HTR-8/SVneo (cell line): Measurements from ENCODE around the gene NPIPB6.
"Not testable (repeated sequence)": the region's sequence is repeated elsewhere in the genome, so short reads cannot be mapped to it uniquely, and the experiment has no call there.

Source experiments
- DNase-seq: peaks from one replicate; pipeline ENCODE4 v3.0.0; 2011; ENCODE audit warnings: low spot score, mixed read lengths; ENCODE audit not compliant: insufficient read length
- FAIRE-seq: peaks from 2 replicates; lab custom pipeline; 2011; peaks lifted over from hg19 to GRCh38; lab: Jason Lieb, UNC

Gene NPIPB6

DNA sequence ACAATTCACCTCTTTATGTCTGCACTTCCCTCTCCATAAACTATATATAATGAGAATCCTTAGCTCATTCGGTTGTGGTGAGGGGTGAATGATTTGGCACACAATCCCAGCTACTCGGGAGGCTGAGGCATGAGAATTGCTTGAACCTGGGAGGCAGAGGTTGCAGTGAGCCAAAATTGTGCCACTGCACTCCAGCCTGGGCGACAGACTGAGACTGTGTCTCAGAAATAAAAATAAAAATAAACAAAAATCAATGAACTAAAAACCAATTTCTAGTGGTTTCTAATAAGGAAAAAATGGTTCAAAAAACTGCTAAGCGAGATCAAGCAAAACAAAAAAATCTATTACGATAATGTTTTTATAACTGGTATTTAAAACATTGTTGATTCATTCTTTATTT is at the start of gene NPIPB6:
TSS of gene NPIPB6 (minus strand) at position 101 of the 400 bp plus-strand sequence. CDS start 686 bp downstream, outside the sequence.
- FAIRE-seq = not testable (repeated sequence)

DNA sequence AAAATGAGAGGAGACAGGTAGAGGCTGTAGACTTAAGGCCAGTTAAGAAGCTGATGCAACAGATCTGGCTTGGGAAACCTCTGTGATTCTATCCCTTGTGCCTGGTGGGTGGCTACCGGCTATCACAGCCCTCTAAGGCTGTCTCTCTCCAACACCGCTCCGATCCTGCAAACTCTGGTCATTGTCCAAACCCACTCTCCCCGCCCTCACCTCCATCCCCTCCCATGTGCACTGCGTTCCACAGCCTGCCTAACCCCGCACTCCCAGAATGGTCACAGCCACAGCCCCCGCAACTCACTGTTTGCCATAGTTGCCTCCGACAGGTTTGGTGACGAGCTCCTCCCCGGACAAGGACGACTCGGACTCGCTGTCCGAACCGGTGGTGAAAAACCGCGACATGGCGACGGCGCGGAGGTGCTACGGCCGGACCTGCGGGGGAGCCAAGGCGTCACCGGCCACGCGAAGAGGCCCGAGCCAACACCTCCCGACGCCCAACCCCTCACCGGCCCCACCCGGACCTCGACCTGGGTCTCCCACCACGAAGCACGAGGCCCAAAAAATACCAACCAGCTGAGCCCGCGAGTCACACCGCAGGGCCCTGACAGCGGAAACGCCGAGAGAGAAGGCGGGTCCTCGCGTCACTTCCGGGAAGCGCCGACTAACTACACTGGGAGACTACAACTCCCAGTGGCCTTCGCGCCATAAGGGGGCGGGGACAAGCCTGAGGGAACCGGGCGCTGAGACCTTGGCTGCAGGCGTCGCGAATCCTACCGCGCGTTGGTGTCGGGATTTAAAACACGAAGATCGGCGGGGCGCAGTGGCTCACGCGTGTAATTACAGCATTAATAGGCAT is 40.1 kb upstream of the NPIPB6 start, which contains the start of gene EIF3CL:
TSS of gene EIF3CL (minus strand) at position 622 of the 853 bp plus-strand sequence. CDS start at position 399, 223 bp downstream.
- FAIRE-seq, DNase-seq: not testable (repeated sequence)

More for the DNA sequence above, at the start of gene NPIPB6:
- DNase-seq = not testable (repeated sequence)

GRCh38 chr16:28392054-28392453 is 28.7 kb upstream of the NPIPB6 start:
- not testable (repeated sequence) for FAIRE-seq, DNase-seq

DNA sequence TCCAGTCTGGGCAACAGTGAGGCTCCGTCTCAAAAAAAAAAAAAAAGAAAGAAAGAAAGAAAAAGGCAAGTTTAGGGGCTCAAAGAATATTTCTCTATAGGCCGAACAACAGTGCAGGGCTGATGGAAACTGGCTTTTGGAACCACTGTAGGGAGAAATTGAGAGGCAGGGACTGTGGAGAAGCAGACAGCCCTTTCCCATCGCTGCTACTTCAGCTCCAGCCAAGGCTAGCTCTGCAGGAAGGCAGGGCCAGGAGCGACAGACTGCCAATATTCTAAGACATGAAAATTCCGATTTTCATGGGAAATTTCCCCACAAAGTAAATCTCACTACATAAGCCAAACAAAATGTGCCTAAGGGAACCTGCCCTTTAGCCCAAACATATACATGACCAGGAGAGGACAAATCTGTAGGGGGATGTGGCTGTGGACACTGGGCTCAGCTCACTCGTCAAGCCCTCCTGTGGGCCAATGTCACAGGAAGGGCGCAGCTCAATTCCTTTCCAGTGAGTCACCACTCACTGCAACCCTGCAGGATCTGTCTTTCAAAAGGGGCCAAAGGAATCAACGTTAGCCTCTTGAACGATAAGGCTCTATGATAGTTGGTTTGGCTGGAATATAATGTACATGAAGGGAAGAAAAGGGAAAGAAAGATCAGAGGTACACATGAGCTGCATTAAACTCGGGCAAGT is 19.0 kb upstream of the NPIPB6 start:
- not testable (repeated sequence) for DNase-seq, FAIRE-seq

DNA sequence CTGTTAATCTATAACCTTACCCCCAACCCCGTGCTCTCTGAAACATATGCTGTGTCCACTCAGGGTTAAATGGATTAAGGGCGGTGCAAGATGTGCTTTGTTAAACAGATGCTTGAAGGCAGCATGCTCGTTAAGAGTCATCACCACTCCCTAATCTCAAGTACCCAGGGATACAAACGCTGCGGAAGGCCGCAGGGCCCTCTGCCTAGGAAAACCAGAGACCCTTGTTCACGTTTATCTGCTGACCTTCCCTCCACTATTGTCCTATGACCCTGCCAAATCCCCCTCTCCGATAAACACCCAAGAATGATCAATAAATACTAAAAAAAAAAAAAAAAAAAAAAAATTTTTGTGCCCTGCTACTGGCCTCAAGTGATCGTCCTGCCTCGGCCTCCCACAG is 14.5 kb upstream of the NPIPB6 start:
- not testable (repeated sequence) for FAIRE-seq, DNase-seq

DNA sequence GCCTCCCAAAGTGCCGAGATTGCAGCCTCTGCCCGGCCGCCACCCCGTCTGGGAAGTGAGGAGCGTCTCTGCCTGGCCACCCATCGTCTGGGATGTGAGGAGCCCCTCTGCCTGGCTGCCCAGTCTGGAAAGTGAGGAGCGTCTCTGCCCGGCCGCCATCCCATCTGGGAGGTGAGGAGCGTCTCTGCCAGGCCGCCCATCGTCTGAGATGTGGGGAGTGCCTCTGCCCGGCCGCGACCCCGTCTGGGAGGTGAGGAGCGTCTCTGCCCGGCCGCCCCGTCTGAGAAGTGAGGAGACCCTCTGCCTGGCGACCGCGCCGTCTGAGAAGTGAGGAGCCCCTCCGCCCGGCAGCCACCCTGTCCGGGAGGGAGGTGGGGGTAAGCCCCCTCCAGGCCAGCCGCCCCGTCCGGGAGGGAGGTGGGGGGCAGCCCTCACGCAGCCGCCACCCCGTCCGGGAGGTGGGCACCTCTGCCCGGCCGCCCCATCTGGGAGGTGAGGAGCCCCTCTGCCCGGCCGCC is 13.9 kb upstream of the NPIPB6 start:
- not testable (repeated sequence) for FAIRE-seq, DNase-seq

GRCh38 chr16:28375115-28375514 is 11.8 kb upstream of the NPIPB6 start:
- not testable (repeated sequence) for FAIRE-seq, DNase-seq

GRCh38 chr16:28374281-28374680 is 11.0 kb upstream of the NPIPB6 start:
- not testable (repeated sequence) for FAIRE-seq, DNase-seq

GRCh38 chr16:28367926-28368325 is 4.6 kb upstream of the NPIPB6 start:
- DNase-seq, FAIRE-seq: not testable (repeated sequence)

DNA sequence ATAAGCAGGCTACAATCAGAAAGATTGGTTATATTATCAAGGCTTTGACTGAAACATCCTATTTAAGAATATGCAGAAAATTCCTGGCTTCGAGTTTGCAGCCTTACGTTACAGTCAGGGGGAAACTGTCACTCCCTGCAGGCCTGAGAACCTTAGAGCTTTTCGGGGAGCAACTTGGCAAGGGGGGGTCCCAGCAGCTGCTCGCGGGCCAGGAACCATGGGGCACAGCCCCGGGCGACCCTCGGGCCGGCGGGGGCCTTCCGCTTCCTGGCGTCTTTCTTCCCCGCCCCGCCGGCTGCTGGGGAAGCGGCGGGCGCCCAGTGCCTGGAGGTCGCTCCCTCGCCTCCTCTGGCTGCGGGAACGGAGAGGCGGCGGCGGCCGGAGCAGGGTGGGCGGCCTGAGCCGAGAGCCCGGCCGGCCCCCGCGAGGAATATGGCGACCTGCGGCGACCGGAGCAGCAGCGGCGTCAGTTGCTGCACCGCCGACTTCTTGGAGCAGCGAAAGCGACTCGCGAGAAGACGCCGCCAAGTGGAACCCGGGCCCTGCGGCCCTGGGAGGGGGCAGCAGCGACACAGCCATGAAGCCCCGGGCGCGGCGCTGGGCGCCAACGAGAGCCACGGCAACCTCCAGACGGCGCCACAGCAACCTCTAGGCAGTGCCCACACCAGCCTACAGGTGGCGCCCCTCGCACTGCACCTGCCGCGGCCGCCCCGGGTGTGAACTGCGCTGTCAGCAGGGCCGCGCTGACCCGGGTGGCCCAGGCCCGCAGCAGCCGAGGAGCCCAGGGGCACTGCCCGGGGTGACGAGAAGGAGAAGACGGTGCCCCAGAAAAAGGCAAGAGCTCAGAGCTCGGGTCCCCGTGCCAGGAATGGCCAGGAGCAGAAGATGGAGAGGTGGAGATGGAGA is 1.2 kb upstream of the NPIPB6 start:
- DNase-seq = not testable (repeated sequence)
- peak; percentile 13 for FAIRE-seq

GRCh38 chr16:28362600-28362999 is 708 bp downstream of the NPIPB6 start:
- FAIRE-seq = not testable (repeated sequence)

DNA sequence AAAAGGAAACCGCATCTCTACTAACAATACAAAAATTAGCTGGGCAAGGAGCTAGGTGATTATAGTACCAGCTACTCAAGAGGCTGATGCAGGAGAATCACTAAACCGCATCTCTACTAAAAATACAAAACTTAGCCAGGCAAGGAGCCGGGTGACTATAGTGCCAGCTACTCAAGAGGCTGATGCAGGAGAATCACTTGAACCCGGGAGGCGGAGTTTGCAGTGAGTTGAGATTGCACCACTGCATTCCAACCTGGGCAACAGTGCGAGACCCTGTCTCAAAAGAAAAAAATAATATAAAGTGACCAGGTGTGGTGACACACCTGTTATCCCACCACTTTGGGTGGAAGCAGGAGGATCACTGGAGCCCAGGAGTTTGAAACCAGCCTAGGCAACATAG is 25.1 kb downstream of the NPIPB6 start:
- FAIRE-seq, DNase-seq: not testable (repeated sequence)

More at GRCh38 chr16:28362600-28362999, 708 bp downstream of the NPIPB6 start:
- DNase-seq = not testable (repeated sequence)

GRCh38 chr16:28336940-28337710 is 26.2 kb downstream of the NPIPB6 start:
- not testable (repeated sequence) for FAIRE-seq, DNase-seq

- not testable (repeated sequence) for DNase-seq, FAIRE-seq
These were observed 27.6 kb downstream of the NPIPB6 start for GRCh38 chr16:28335678-28336077.

GRCh38 chr16:28332632-28333031 is 30.7 kb downstream of the NPIPB6 start:
- DNase-seq, FAIRE-seq: not testable (repeated sequence)

DNA sequence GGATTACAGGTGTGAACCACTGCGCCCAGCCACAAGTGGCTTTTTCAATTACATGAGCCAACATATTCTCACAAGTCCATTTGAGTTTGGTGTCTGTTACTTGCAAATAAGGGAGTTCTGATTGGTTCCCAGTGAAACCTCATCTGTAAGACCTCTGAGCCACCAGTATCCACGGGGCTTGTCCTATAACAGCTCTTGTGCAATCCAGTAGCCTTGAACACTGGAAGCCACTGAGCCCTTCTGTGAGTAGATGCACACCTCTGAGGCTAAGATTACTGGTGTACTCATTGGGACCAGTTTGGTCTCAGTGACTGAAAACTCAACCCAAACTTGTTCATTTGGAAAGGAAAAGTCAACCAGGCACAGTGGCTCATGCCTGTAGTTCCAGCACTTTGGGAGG is 32.3 kb downstream of the NPIPB6 start:
- DNase-seq, FAIRE-seq: not testable (repeated sequence)

GRCh38 chr16:28330232-28330631 is 33.1 kb downstream of the NPIPB6 start:
- not testable (repeated sequence) for DNase-seq, FAIRE-seq

- DNase-seq (peak; percentile 69), FAIRE-seq (no peak)
These were observed 36.3 kb downstream of the NPIPB6 start for GRCh38 chr16:28326881-28327610.
